Dedifferentiated amniotic fluid mesenchymal stem cell (primary cell): ENCODE results near the gene ABCD1.

Experiments used
- DNase-seq: peaks from one replicate; pipeline ENCODE4 v3.0.0-alpha.2; 2016; ENCODE audit errors: extremely low spot score

Gene ABCD1

DNA sequence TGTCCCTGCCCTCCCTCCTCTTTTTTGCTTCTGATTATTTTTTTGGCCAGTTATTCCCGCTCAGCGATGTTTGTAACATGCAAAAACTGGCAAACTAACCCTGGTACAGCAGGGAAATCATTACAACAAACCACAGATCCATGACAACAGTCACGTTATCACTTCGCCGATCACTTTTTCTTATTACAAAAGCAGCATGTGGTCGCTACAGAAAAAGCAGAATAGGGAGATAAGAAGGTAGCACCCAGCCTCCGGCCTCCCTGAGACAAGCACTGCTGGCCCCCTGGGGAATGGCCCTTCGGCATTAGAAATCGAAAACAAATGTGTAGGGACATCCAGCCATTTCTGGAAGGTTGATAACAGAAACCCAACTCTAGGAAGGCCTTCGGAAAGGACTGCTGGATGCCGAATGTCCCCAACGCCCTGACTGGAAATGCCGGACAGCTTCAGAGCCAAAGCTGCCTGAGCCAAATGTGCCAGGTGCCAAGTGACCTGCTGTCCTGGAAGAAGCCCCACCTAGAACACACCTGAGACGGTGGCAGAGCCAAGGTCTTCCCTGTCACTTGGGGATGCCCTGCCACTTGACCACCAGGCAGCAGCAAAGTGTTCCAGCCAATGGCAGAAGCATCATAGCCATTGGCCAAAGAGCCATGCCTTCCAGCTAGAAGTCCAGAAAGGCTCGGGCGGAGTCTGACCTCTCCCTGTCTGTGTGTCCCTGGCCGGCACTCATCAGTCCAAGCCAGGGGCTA is 66.6 kb downstream of the ABCD1 start:
- no peak for DNase-seq

DNA sequence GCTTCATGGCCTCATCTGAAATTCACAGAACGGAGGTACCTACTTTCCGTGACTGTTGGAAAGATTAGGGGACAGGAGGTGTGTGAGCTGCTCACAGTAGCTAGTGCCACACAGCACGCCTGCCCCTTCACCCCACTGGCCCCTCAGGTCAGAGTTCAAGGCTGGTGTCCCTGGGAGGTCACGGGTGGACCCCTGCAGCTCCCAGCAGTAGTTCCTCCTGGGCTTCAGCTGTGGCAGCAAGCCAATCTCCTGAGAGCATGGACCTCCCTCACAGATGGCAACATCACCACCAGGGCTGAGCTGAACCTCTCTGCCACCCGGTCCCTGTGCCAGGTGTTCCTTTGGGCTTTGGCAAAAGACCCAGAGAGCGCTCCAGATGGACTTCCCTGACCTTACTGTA is 67.7 kb downstream of the ABCD1 start:
- no peak for DNase-seq

DNA sequence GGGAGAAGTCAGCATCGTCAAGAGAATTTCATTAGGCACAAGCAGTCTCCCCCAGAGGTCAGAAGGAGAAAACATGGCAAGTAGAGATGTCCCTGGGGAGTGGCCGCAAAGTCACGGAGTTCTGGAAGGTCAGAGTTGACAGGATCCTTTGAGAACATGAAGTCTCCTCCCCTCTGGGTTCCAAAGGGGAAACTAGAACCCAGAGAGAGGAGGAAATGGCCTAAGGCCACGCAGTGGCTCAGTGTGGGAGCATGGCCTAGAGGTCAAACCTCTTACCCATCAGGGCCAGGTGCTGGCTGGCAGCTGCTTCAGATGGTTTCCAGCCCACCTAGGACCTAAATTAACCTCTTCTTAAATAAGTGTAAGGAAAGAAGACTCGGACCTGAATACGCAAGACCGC is 68.6 kb downstream of the ABCD1 start:
- DNase-seq = no peak
